ENCODE measurements around the gene OR2L3.

The OR2L3 gene

GRCh38 chr1:248046536-248046935 is at the start of gene OR2L3:
OR2L3 (plus strand) TSS chr1:248046836; CDS start chr1:248060682, 13,846 bp downstream.
- H3K4me3 ChIP-seq (ENCODE audit: low read depth, low read length): no peak within 1 kb of the TSS
- no peak for TF ChIP-seq CTCF (IDR thresholded peaks at IDR 0.05; ENCODE audit: low read depth, low read length)

- TF ChIP-seq CTCF (IDR thresholded peaks at IDR 0.05; ENCODE audit: low read depth, low read length): no peak
- no peak overlapping the region for H3K4me3 ChIP-seq (ENCODE audit: low read depth, low read length)
Observed at GRCh38 chr1:247998811-247999210, 47.8 kb upstream of the OR2L3 start.

GRCh38 chr1:248000169-248000568 is 46.5 kb upstream of the OR2L3 start:
- H3K4me3 ChIP-seq (ENCODE audit: low read depth, low read length): no peak overlapping the region
- TF ChIP-seq CTCF (IDR thresholded peaks at IDR 0.05; ENCODE audit: low read depth, low read length): no peak

- no peak overlapping the region for H3K4me3 ChIP-seq (ENCODE audit: low read depth, low read length)
- TF ChIP-seq CTCF (IDR thresholded peaks at IDR 0.05; ENCODE audit: low read depth, low read length): no peak
Observed at GRCh38 chr1:248007778-248008177, 38.9 kb upstream of the OR2L3 start.

- TF ChIP-seq CTCF (IDR thresholded peaks at IDR 0.05; ENCODE audit: low read depth, low read length): no peak
Observed at GRCh38 chr1:248009681-248010080, 37.0 kb upstream of the OR2L3 start.

GRCh38 chr1:248013229-248013710 is 33.4 kb upstream of the OR2L3 start, which contains the start of gene OR2L5:
OR2L5 (plus strand) TSS chr1:248013660; CDS start chr1:248021948, 8,288 bp downstream.
- no peak for TF ChIP-seq CTCF (IDR thresholded peaks at IDR 0.05; ENCODE audit: low read depth, low read length)
- H3K4me3 ChIP-seq (ENCODE audit: low read depth, low read length): no peak within 1 kb of the TSS

More at GRCh38 chr1:248009681-248010080, 37.0 kb upstream of the OR2L3 start:
- H3K4me3 ChIP-seq (ENCODE audit: low read depth, low read length): no peak overlapping the region

- no peak for TF ChIP-seq CTCF (IDR thresholded peaks at IDR 0.05; ENCODE audit: low read depth, low read length)
- no peak overlapping the region for H3K4me3 ChIP-seq (ENCODE audit: low read depth, low read length)
Observed at GRCh38 chr1:248015803-248016202, 30.8 kb upstream of the OR2L3 start.

Measured in WI38 (cell line).